Stomach (tissue), 4 donors: ENCODE data around the gene UNC119B.

Experiments
- EP300 ChIP-seq: sonication (generic); formaldehyde crosslinking; IDR thresholded peaks from one replicate; pipeline ENCODE4 v1.6.1; 2017; ENCODE audit warnings: antibody characterized with exemption
- POLR2A ChIP-seq, 4 donors: fragments of 450-650 bp; IDR thresholded peaks; one replicate each; pipeline ENCODE4 v1.6.1; 2016; ENCODE audit warnings: antibody characterized with exemption in 4 of 4, control low read depth in 2 of 4, mild to moderate bottlenecking in 1 of 4, moderate library complexity in 1 of 4
- POLR2AphosphoS5 ChIP-seq, 3 donors: sonication (generic); formaldehyde crosslinking; IDR thresholded peaks; one replicate each; pipeline ENCODE4 v1.6.1; 2016; ENCODE audit warnings: antibody characterized with exemption in 3 of 3
- TF ChIP-seq, protein P1 (sequence below), 7 experiments: fragments of 450-650 bp in 4 of 7; fragments of 200-600 bp in 3 of 7; sonication (generic) in 3 of 7; IDR thresholded peaks; one replicate each; pipeline ENCODE4 v1.5.1; 2016 to 2019; ENCODE audit warnings: antibody characterized with exemption in 7 of 7, control low read depth in 2 of 7, mild to moderate bottlenecking in 1 of 7

DNA sequence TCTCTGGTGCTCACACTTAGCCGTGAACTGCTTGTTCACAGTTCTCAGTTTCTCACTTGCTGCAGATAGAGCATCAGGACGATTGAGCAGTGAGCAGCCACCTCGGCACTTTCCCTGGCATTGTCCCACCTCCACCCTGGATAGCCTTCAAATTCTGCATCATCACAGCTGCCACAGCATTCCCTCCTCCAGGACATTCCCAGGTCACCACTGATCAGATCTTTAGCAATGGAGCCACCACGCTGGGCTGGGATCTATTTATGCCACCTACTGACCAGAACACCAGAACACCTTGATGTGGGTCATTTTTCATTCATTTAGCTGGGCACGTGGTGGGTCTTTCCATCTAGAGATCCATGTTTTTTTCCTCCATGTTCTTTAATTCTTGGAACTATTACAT is 39.0 kb downstream of the UNC119B start:
- TF ChIP-seq, protein P1, sequence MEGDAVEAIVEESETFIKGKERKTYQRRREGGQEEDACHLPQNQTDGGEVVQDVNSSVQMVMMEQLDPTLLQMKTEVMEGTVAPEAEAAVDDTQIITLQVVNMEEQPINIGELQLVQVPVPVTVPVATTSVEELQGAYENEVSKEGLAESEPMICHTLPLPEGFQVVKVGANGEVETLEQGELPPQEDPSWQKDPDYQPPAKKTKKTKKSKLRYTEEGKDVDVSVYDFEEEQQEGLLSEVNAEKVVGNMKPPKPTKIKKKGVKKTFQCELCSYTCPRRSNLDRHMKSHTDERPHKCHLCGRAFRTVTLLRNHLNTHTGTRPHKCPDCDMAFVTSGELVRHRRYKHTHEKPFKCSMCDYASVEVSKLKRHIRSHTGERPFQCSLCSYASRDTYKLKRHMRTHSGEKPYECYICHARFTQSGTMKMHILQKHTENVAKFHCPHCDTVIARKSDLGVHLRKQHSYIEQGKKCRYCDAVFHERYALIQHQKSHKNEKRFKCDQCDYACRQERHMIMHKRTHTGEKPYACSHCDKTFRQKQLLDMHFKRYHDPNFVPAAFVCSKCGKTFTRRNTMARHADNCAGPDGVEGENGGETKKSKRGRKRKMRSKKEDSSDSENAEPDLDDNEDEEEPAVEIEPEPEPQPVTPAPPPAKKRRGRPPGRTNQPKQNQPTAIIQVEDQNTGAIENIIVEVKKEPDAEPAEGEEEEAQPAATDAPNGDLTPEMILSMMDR (IDR thresholded peaks at IDR 0.05): no peak
- TF ChIP-seq POLR2A (IDR thresholded peaks at IDR 0.05) (no peak), EP300 (no peak), POLR2AphosphoS5 (IDR thresholded peaks at IDR 0.05) (no peak)
